ENCODE results near the gene AMPH.

GRCh38 chr7:38558761-38559345 lies 72.3 kb downstream of the AMPH start:
- TF ChIP-seq CTCF (conservative IDR thresholded peaks at IDR 0.05; ENCODE audit: low read depth, low read length): no peak
- no peak for TF ChIP-seq EZH2 (IDR thresholded peaks at IDR 0.05; ENCODE audit: low read length, unreplicated experiment)
- no peak for TF ChIP-seq EZH2phosphoT487 (IDR thresholded peaks at IDR 0.05; ENCODE audit: borderline replicate concordance, low read length)
